GM19438 (cell line): Measurements from ENCODE around the gene PEAK3.
"Not testable (repeated sequence)": the region's sequence is repeated elsewhere in the genome, so short reads cannot be mapped to it uniquely, and the experiment has no call there.

ENCODE experiments used
- ATAC-seq: cut with Tn5 transposase; IDR thresholded peaks from one replicate; pipeline ENCODE4 v1.9.1; 2021; ENCODE audit warnings: low read depth; ENCODE audit not compliant: unreplicated experiment

Gene PEAK3

GRCh38 chr19:2290441-2291184 is 8.6 kb upstream of the PEAK3 start:
- no peak for ATAC-seq

- ATAC-seq: no peak
Observed at GRCh38 chr19:2289714-2290435, 7.9 kb upstream of the PEAK3 start.

DNA sequence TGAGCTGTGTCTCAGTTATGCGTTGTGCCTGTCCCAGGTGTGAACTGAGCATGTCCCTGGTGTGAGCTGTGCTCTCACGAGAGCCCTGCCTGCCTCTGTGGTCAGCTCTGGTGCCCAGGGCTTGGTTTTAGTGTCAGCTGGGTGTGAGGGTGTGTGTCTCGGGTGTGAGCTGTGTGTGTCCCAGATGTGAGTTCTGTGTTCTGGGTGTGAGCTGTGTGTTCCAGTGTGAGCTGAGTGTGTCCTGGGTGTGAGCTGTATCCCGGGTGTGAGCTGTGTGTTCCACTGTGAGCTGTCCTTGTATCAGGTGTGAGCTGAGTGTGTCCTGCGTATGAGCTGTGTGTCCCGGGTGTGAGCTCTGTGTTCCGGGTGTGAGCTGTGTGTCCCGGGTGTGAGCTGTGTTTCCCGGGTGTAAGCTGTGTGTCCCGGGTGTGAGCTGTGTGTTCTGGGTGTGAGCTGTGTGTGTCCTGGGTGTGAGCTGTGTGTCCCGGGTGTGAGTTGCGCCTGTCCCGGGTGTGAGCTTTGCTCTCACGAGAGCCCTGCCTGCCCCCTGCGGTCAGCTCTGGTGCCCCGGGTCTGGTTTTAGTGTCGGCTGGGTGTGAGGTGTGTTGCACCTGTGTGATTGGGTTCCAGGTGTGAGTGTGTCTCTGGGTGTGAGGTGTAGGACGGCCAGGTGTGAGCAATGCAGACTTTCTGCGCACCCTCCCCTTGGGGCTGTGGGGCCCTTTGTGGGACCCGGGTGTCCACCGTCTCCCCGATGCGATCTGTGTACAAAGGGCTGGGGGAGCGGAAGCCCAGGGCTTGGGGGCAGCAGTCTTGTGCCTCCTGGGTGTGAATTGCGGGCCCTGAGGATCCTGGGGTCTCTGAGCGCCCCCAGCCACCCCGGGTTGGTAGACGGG is 7.1 kb upstream of the PEAK3 start:
- no peak for ATAC-seq

GRCh38 chr19:2288338-2288817 is 6.4 kb upstream of the PEAK3 start:
- ATAC-seq: no peak

GRCh38 chr19:2287585-2288337 is 5.8 kb upstream of the PEAK3 start:
- no peak for ATAC-seq

GRCh38 chr19:2286402-2287140 is 4.6 kb upstream of the PEAK3 start:
- no peak for ATAC-seq

DNA sequence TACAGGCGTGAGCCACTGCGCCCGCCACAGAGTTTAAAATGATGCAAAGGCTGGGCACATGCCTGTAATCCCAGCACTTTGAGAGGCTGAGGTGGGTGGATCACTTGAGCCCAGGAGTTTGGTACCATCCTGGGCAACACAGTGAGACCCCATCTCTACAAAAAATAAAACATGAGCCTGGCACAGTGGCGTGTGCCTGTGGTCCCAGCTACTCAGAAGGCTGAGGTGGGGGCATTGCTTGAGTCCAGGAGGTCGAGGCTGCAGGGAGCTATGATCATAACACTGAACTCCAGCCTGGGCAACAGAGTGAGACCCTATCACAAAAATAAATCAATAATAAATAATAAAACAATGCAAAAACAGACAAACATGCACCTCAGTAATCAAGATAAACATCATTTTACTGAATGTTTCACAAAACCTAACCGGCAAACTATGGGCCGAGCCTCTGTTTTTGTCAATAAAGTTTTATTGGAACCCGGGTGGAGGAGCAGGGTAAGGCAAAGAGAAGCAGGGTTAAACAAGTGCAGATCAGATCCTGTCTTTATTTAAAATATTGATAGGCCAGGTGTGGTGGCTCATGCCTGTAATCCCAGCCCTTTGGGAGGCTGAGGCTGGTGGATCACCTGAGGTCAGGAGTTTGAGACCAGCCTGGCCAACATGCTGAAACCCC is 2.0 kb upstream of the PEAK3 start:
- ATAC-seq: no peak

GRCh38 chr19:2282862-2283237 is 875 bp upstream of the PEAK3 start:
- ATAC-seq: no peak

GRCh38 chr19:2281265-2282061 is 512 bp downstream of the PEAK3 start:
- ATAC-seq: not testable (repeated sequence)

DNA sequence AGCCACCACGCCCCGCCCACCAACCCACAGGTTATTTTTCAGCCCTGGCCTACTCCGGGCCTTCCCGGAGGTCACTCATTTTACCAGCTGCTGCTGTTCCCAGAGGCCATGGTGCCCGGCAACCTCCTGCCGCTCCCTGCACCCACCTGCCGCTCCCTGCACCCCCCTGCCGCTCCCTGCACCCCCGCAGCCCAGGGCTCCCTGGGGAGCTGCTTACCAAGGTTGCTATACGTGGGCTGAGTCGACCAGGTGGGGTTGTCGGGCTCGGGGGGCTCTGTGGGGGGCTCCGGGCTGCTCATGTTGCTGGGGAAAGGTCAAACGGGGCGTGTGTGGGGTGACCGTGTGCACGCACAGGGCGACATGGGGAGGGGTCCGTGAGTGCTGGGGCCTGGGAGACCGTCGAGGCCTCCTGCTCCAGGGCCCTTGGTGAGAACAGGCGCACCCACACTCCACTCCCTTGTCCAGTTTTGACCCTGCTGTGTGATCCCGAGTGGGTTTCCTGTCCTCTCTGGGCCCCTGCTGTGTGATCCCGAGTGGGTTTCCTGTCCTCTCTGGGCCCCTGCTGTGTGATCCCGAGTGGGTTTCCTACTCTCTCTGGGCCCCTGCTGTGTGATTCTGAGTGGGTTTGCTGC is 1.2 kb downstream of the PEAK3 start:
- ATAC-seq: no peak

DNA sequence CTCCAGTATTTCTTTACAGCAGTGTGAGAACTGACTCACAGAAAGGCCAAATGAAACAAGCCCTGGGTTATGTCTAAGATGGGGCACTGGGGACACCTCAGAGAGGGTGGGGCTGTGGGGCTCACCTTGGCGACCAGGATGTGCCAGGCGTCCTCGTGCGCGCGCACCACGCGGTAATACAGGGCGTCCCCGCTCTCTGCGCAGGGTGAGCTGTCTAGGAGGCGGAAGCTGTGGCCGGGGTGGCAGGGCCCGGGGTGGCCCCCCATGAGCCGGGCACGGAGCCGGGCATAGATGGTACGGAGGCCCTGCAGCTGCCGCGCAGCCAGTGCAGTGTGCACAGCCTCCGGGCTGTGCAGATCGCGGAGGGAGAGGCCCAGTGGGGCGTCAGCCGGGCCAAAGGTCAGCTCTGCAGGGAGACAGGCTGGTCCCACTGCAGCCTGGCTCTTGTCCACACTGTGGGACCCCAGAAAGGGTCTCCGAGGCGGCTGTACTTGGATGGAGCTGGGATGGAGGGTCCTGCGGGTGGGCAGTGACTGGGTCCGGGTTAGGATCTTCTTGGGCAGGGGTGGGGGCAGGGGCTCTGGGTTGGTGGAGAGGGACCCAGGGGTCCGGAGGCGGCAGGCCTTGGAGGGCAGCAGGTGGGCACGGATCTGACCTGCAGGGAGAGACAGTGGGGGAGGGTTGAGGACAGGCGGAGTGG is 3.4 kb downstream of the PEAK3 start:
- no peak for ATAC-seq

DNA sequence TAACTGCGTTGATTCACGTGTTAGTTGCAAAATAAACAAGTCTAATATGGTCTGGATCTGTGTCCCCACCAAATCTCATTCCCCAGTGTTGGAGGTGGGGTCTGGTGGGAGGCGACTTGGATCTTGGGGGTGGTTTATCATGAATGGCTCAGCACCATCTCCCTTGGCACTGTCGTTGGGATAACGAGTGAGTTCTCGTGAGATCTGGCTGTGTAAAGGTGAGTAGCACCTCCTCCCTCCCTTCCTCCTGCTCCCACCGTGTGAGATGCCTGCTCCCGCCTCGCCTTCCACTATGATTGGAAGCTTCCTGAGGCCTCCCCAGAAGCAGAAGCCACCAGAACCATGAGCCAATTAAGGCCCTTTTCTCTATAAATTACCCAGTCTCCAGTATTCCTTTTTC is 4.8 kb downstream of the PEAK3 start:
- no peak for ATAC-seq

DNA sequence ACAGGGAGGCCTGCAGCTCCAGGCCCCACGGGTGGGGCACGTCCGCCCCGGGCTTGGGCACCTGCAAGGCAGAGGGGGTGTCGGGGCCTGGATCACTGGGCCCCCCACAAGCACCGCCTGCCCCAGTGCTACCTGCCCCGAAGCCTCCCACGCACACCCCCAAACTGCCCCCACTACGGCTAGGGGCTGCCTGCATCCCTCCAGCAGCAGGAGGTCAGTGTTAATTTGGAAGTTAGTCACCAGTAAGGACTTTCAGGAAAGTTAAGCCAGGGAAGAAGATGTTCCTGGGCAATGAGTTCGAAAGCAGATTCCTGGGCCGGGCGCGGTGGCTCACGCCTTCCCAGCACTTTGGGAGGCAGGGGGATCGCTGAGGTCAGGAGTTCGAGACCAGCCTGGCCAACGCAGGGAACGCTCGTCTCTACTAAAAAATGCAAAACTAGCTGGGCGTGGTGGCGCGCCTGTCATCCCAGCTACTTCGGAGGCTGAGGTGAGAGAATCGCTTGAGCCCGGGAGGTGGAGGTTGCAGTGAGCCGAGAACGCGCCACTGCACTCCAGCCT is 5.5 kb downstream of the PEAK3 start:
- ATAC-seq: no peak

DNA sequence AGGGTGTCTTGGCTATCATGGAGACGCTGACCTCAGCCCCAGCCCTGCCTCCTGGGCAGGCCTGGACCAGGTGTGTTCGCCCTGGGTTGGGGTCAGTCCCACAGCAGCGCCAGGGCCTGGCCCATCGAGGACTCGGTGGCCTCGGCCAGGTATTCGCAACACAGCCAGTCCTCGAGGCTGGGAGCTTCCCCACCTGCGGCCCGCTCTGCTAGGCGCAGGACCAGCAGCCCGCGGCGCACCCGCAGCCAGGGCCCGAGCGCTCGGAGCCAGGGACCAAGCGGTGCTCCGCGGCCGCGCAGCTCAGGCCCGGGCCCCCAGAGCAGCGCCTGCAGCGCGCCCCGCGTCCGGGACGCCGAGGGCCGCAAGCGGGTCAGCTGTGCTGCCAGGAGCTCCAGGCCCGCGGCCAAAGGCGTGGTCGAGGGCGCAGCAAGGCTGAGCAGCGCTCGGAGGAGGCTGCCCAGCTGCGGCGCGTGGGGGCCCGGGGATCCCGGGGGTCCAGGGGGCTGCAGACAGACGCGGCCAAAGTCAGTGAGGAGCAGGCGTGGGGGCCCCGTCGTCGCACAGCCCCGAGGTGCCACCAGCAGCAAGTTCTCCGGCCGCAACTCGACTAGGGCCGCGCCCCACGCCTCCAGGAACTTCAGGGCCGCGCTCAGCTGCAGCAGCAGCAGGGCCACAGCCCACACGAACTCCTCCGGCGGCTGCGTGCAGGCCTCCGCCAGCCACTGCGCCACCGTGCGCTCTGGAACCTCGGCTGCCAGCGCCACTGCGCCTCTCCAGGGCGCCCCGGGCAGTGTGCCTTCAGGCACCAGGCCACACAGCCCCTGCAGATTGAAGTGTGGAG is 6.2 kb downstream of the PEAK3 start:
- no peak for ATAC-seq

GRCh38 chr19:2274931-2275535 is 6.9 kb downstream of the PEAK3 start:
- no peak for ATAC-seq
